ENCODE data around the gene SVBP.

- TF ChIP-seq POLR2A (IDR thresholded peaks at IDR 0.05) (no peak), CTCF (IDR thresholded peaks at IDR 0.05) (no peak)
Measured at GRCh38 chr1:42820813-42821212, 3.6 kb upstream of the SVBP start.
